Thyroid gland (tissue), 4 donors: ENCODE data around the gene SMURF2.

Source experiments
- CTCF ChIP-seq, 6 experiments: fragments of 200-600 bp in 3 of 6; fragments of 450-650 bp in 3 of 6; sonication (generic) in 3 of 6; IDR thresholded peaks; one replicate each; pipeline ENCODE4 v1.5.1; 2016 to 2019; ENCODE audit warnings: antibody characterized with exemption in 6 of 6, mild to moderate bottlenecking in 2 of 6, inconsistent platforms in 1 of 6, moderate library complexity in 1 of 6
- POLR2A ChIP-seq, 2 donors: fragments of 450-650 bp; IDR thresholded peaks; one replicate each; pipeline ENCODE4 v1.6.1; 2017; ENCODE audit warnings: antibody characterized with exemption in 2 of 2, mild to moderate bottlenecking in 2 of 2, moderate library complexity in 1 of 2

- no peak for TF ChIP-seq POLR2A (IDR thresholded peaks at IDR 0.05)
- TF ChIP-seq CTCF (IDR thresholded peaks at IDR 0.05): no peak
Measured at GRCh38 chr17:64500862-64501765, 161.0 kb downstream of the SMURF2 start.
